WERI-Rb-1 (cell line): ENCODE results near the gene MRPL36.
"Not testable (repeated sequence)": the region's sequence is repeated elsewhere in the genome, so short reads cannot be mapped to it uniquely, and the experiment has no call there.

Source experiments
- DNase-seq: peaks from one replicate; pipeline ENCODE4 v3.0.0-alpha.2; 2020
- H3K27ac ChIP-seq: fragments of 250-450 bp; sonication (Bioruptor Pico); 2 replicates; pipeline ENCODE4 v1.5.1; 2020; ENCODE audit warnings: mild to moderate bottlenecking, moderate library complexity
- H3K27me3 ChIP-seq: fragments of 250-450 bp; sonication (Bioruptor Pico); 2 replicates; pipeline ENCODE4 v1.5.1; 2021; ENCODE audit warnings: mild to moderate bottlenecking, low read depth, moderate library complexity; ENCODE audit not compliant: insufficient read depth, severe bottlenecking
- H3K36me3 ChIP-seq: fragments of 250-450 bp; sonication (Bioruptor Pico); 2 replicates; pipeline ENCODE4 v1.5.1; 2020; ENCODE audit warnings: mild to moderate bottlenecking, moderate library complexity
- H3K4me3 ChIP-seq: 2 replicates; pipeline ENCODE4 v1.5.1; 2011; ENCODE audit warnings: low read depth, mild to moderate bottlenecking, control low read depth, low read length
- H3K9me3 ChIP-seq: fragments of 250-450 bp; sonication (Bioruptor Pico); 2 replicates; pipeline ENCODE4 v1.5.1; 2021; ENCODE audit warnings: mild to moderate bottlenecking, moderate library complexity; ENCODE audit not compliant: severe bottlenecking
- CTCF ChIP-seq: IDR thresholded peaks from 2 replicates; pipeline ENCODE4 v1.5.1; 2011; ENCODE audit warnings: low read depth, mild to moderate bottlenecking, control low read depth, inconsistent platforms, low read length

Gene MRPL36

GRCh38 chr5:1844708-1845436 is 45.2 kb upstream of the MRPL36 start:
- Histone ChIP-seq H3K27ac (no peak overlapping the region), H3K4me3 (no peak overlapping the region), H3K9me3 (no peaks in the 10 kb centered on the region), H3K27me3 (peaks cover 3% of the 10 kb centered on the region), H3K36me3 (no peaks in the 10 kb centered on the region)
- no peak for TF ChIP-seq CTCF
- DNase-seq: no peak

- H3K9me3 ChIP-seq, H3K27me3 ChIP-seq, H3K27ac ChIP-seq, DNase-seq, H3K36me3 ChIP-seq, H3K4me3 ChIP-seq: not testable (repeated sequence)
Observed at GRCh38 chr5:1843761-1844160, 44.1 kb upstream of the MRPL36 start.

- Histone ChIP-seq H3K9me3 (no peaks in the 10 kb centered on the region), H3K27me3 (no peaks in the 10 kb centered on the region), H3K27ac (no peak overlapping the region), H3K4me3 (no peak overlapping the region), H3K36me3 (no peaks in the 10 kb centered on the region)
- no peak for DNase-seq
- no peak for TF ChIP-seq CTCF
Observed at GRCh38 chr5:1842004-1842819, 42.6 kb upstream of the MRPL36 start.

GRCh38 chr5:1840741-1841521 is 41.3 kb upstream of the MRPL36 start:
- no peaks in the 10 kb centered on the region for H3K27me3 ChIP-seq
- no peak overlapping the region for H3K27ac ChIP-seq
- no peak overlapping the region for H3K4me3 ChIP-seq
- no peaks in the 10 kb centered on the region for H3K9me3 ChIP-seq
- H3K36me3 ChIP-seq: no peaks in the 10 kb centered on the region
- no peak for DNase-seq
- TF ChIP-seq CTCF: no peak

- Histone ChIP-seq H3K9me3 (no peaks in the 10 kb centered on the region), H3K27ac (no peak overlapping the region), H3K4me3 (no peak overlapping the region), H3K36me3 (no peaks in the 10 kb centered on the region), H3K27me3 (no peaks in the 10 kb centered on the region)
- DNase-seq: no peak
- TF ChIP-seq CTCF: no peak
Observed at GRCh38 chr5:1840071-1840547, 40.5 kb upstream of the MRPL36 start.

- DNase-seq: no peak
Observed at GRCh38 chr5:1838013-1838412, 38.4 kb upstream of the MRPL36 start.

More at GRCh38 chr5:1838013-1838412, 38.4 kb upstream of the MRPL36 start:
- Histone ChIP-seq H3K4me3 (no peak overlapping the region), H3K27me3 (no peaks in the 10 kb centered on the region), H3K9me3 (no peaks in the 10 kb centered on the region), H3K27ac (no peak overlapping the region), H3K36me3 (no peaks in the 10 kb centered on the region)
- TF ChIP-seq CTCF: no peak
